ENCODE data around the gene FAM227A.

Gene FAM227A

GRCh38 chr22:38531251-38531938 lies 124.8 kb downstream of the FAM227A start:
- no peak for DNase-seq
